ACC112 (cell line): ENCODE data around the gene KREMEN1.
A peak's percentile ranks its signal among the peaks of the same experiment; 100 is the strongest.

Experiments
- H2AFZ ChIP-seq: fragments of 200-600 bp; sonication (generic); one replicate; pipeline ENCODE4 v1.6.0; 2017; ENCODE audit warnings: antibody characterized with exemption, low read length; ENCODE audit not compliant: unreplicated experiment
- H3K27ac ChIP-seq: fragments of 200-600 bp; sonication (generic); 2 replicates; pipeline ENCODE4 v1.5.1; 2014; ENCODE audit warnings: low read depth, mild to moderate bottlenecking, antibody characterized with exemption, low read length, moderate library complexity
- H3K27me3 ChIP-seq: fragments of 200-600 bp; sonication (generic); 2 replicates; pipeline ENCODE4 v1.6.1; 2014; ENCODE audit warnings: mild to moderate bottlenecking, antibody characterized with exemption, low read length, moderate library complexity, mixed read lengths; ENCODE audit not compliant: insufficient read depth
- H3K36me3 ChIP-seq: fragments of 200-600 bp; sonication (generic); 2 replicates; pipeline ENCODE4 v1.6.1; 2016; ENCODE audit warnings: mild to moderate bottlenecking, antibody characterized with exemption, low read length, moderate library complexity, mixed read lengths; ENCODE audit not compliant: insufficient read depth
- H3K4me1 ChIP-seq: fragments of 200-600 bp; sonication (generic); one replicate; pipeline ENCODE4 v1.6.1; 2016; ENCODE audit warnings: low read length, mixed read lengths; ENCODE audit not compliant: insufficient read depth, unreplicated experiment, control insufficient read depth
- H3K4me3 ChIP-seq: fragments of 200-600 bp; sonication (generic); 2 replicates; pipeline ENCODE4 v1.5.1; 2014; ENCODE audit warnings: mild to moderate bottlenecking, low read depth, low read length
- H3K79me2 ChIP-seq: fragments of 200-600 bp; sonication (generic); one replicate; pipeline ENCODE4 v1.6.0; 2016; ENCODE audit warnings: low read length; ENCODE audit not compliant: control insufficient read depth, unreplicated experiment, insufficient read depth

KREMEN1 gene

DNA sequence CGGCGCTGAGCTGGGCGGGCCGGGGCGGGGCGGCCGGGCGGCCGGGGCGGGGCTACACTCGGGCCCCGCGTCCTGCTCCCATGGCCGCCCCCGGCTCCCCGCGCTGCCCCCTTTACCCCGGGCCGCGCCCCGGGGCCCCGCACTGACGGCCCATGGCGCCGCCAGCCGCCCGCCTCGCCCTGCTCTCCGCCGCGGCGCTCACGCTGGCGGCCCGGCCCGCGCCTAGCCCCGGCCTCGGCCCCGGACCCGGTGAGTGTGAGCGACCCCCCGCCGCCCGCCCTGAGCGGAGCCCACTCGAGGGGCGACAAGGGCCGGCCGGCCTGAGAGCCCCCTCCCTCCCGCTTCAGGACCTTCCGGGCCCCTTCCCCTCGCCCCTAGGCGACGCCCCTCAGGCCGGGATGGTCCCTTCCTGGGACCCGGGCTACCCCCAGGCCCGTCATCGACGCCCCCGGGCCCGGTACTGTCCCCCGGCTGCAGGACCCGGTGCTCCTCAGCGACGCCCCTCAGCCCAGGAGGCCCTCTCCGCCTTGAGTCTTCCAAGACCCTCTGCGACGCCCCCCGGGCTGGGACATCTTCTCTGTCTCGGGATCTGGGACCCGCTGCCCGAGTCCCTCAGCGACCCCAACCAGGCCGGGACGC lies at the start of gene KREMEN1:
Gene KREMEN1 (plus strand): TSS at position 57 of the 639 bp plus-strand sequence. CDS start 96 bp downstream, at position 153.
- peaks cover 18% of the 10 kb centered on the region for H3K27me3 ChIP-seq
- H3K4me3 ChIP-seq: peak within 1 kb of the TSS; percentile 73
- no peaks in the 10 kb centered on the region for H3K79me2 ChIP-seq
- H3K4me1 ChIP-seq: peaks cover 3% of the 10 kb centered on the region
- no peak within 1 kb of the TSS for H3K27ac ChIP-seq
- H3K36me3 ChIP-seq: no peaks in the 10 kb centered on the region
- H2AFZ ChIP-seq: peak within 1 kb of the TSS; percentile 95

- H3K4me1 ChIP-seq: no peaks in the 10 kb centered on the region
- H3K4me3 ChIP-seq: no peak overlapping the region
- H3K27ac ChIP-seq: no peak overlapping the region
- H3K79me2 ChIP-seq: no peaks in the 10 kb centered on the region
- no peak overlapping the region for H2AFZ ChIP-seq
- no peaks in the 10 kb centered on the region for H3K36me3 ChIP-seq
- no peaks in the 10 kb centered on the region for H3K27me3 ChIP-seq
These were observed 49.6 kb upstream of the KREMEN1 start for GRCh38 chr22:29023172-29023796.

- Histone ChIP-seq H3K27me3 (no peaks in the 10 kb centered on the region), H3K27ac (no peak overlapping the region), H3K4me3 (no peak overlapping the region), H3K4me1 (peaks cover 9% of the 10 kb centered on the region), H3K79me2 (no peaks in the 10 kb centered on the region), H3K36me3 (no peaks in the 10 kb centered on the region), H2AFZ (no peak overlapping the region)
These were observed 46.3 kb upstream of the KREMEN1 start for GRCh38 chr22:29026579-29026978.

GRCh38 chr22:29028468-29028867 lies 44.4 kb upstream of the KREMEN1 start:
- Histone ChIP-seq H3K36me3 (no peaks in the 10 kb centered on the region), H2AFZ (no peak overlapping the region), H3K27ac (no peak overlapping the region), H3K4me1 (peaks cover 22% of the 10 kb centered on the region), H3K27me3 (no peaks in the 10 kb centered on the region), H3K79me2 (no peaks in the 10 kb centered on the region), H3K4me3 (no peak overlapping the region)

- no peak overlapping the region for H2AFZ ChIP-seq
- peaks cover 22% of the 10 kb centered on the region for H3K4me1 ChIP-seq
- H3K79me2 ChIP-seq: peaks cover 3% of the 10 kb centered on the region
- no peaks in the 10 kb centered on the region for H3K36me3 ChIP-seq
- H3K27me3 ChIP-seq: no peaks in the 10 kb centered on the region
- no peak overlapping the region for H3K4me3 ChIP-seq
- no peak overlapping the region for H3K27ac ChIP-seq
These were observed 43.4 kb upstream of the KREMEN1 start for GRCh38 chr22:29029202-29030000.

- 0 out of 2 replicates have a peak overlapping the region, but pooled peaks have one; percentile 95 for H3K27ac ChIP-seq
- H3K79me2 ChIP-seq: peaks cover 3% of the 10 kb centered on the region
- peak overlapping the region; percentile 60 for H2AFZ ChIP-seq
- no peaks in the 10 kb centered on the region for H3K27me3 ChIP-seq
- peak overlapping the region; percentile 62; the same call in 1 of the 2 replicates for H3K4me3 ChIP-seq
- peaks cover 22% of the 10 kb centered on the region for H3K4me1 ChIP-seq
- H3K36me3 ChIP-seq: no peaks in the 10 kb centered on the region
These were observed 42.7 kb upstream of the KREMEN1 start for GRCh38 chr22:29030016-29030617.

GRCh38 chr22:29030618-29031226 lies 42.1 kb upstream of the KREMEN1 start:
- Histone ChIP-seq H3K4me3 (peak overlapping the region; percentile 62), H3K27ac (peak overlapping the region; percentile 95), H3K27me3 (no peaks in the 10 kb centered on the region), H3K36me3 (no peaks in the 10 kb centered on the region), H3K4me1 (peaks cover 22% of the 10 kb centered on the region), H2AFZ (peak overlapping the region; percentile 60), H3K79me2 (peaks cover 3% of the 10 kb centered on the region)

GRCh38 chr22:29031227-29032011 lies 41.4 kb upstream of the KREMEN1 start:
- peaks cover 22% of the 10 kb centered on the region for H3K4me1 ChIP-seq
- H3K4me3 ChIP-seq: peak overlapping the region; percentile 62
- H3K79me2 ChIP-seq: peaks cover 3% of the 10 kb centered on the region
- H2AFZ ChIP-seq: peak overlapping the region; percentile 32
- no peaks in the 10 kb centered on the region for H3K36me3 ChIP-seq
- H3K27me3 ChIP-seq: no peaks in the 10 kb centered on the region
- H3K27ac ChIP-seq: peak overlapping the region; percentile 95

- Histone ChIP-seq H3K27me3 (no peaks in the 10 kb centered on the region), H3K4me1 (peaks cover 22% of the 10 kb centered on the region), H3K27ac (peak overlapping the region; percentile 95), H3K36me3 (no peaks in the 10 kb centered on the region), H3K4me3 (peak overlapping the region; percentile 46), H2AFZ (no peak overlapping the region), H3K79me2 (peaks cover 3% of the 10 kb centered on the region)
These were observed 40.8 kb upstream of the KREMEN1 start for GRCh38 chr22:29032014-29032475.
